HepG2 (cell line): Measurements from ENCODE around the gene PMS1. TPM values are rescaled to one million over a fixed set of nuclear protein-coding genes. Genes with fewer than 3 reads are reported as not detected.

Source experiments
- ATAC-seq: fragments of 200-7000 bp; cut with Tn5 transposase; 3 replicates; pipeline ENCODE4 v1.9.1; 2020; ENCODE audit warnings: mild to moderate bottlenecking, moderate library complexity
- BruUV-seq: library from RNA; stranded (reverse); fragments of 400-500 nt; replicated peaks from 2 replicates; lab custom pipeline; 2021; lab: Mats Ljungman, UMichigan
- CTCF ChIA-PET: fragments of 300-600 bp; formaldehyde crosslinking; extraction: SDS; loops from one replicate; lab custom pipeline; 2021; ENCODE audit warnings: low total read pairs, inconsistent platforms, low intra/inter-chr PET ratio; lab: Yijun Ruan, JAX
- POLR2A ChIA-PET: fragments of 350-600 bp; sonication (Branson Sonifier 250); formaldehyde crosslinking; loops from one replicate; lab custom pipeline; 2020; ENCODE audit warnings: antibody characterized with exemption, inconsistent platforms; lab: Yijun Ruan, JAX
- DNase-seq: peaks from one replicate; pipeline ENCODE4 v3.0.0-alpha.2; 2015; ENCODE audit warnings: low spot score
- FAIRE-seq: peaks from 3 replicates; lab custom pipeline; 2011; peaks lifted over from hg19 to GRCh38; lab: Jason Lieb, UNC
- H2AFZ ChIP-seq: one replicate; pipeline ENCODE4 v1.6.1; 2011; ENCODE audit warnings: low read length, inconsistent platforms
- H3K27ac ChIP-seq: fragments of 300-600 bp; 3 replicates; pipeline ENCODE4 v1.8.0; 2011; ENCODE audit warnings: mixed run types, mild to moderate bottlenecking, mixed read lengths, low read length, inconsistent platforms; ENCODE audit not compliant: insufficient read depth; ENCODE audit errors: extremely low read length
- H3K27me3 ChIP-seq, 2 experiments: fragments of 200-600 bp in 1 of 2; 2 replicates in 1 of 2; 3 replicates in 1 of 2; pipeline versions ENCODE4 v1.6.0 to v1.8.0; 2011; ENCODE audit warnings: low read length in 2 of 2, mild to moderate bottlenecking in 2 of 2, moderate library complexity in 2 of 2, inconsistent platforms in 1 of 2; ENCODE audit not compliant: insufficient read depth in 2 of 2, control insufficient read depth in 1 of 2
- H3K36me3 ChIP-seq, 2 experiments: fragments of 200-600 bp in 1 of 2; replicated peaks in 1 of 2; 2 replicates in 1 of 2; 3 replicates in 1 of 2; pipeline versions ENCODE4 v1.5.1 to v1.8.0; 2011; ENCODE audit warnings: low read length in 2 of 2, inconsistent platforms in 1 of 2; ENCODE audit not compliant: insufficient read depth in 2 of 2, control insufficient read depth in 1 of 2
- H3K4me1 ChIP-seq: 2 replicates; pipeline ENCODE4 v1.5.1; 2012; ENCODE audit warnings: low read length, inconsistent platforms; ENCODE audit not compliant: insufficient read depth
- H3K4me2 ChIP-seq: 2 replicates; pipeline ENCODE4 v1.6.0; 2011; ENCODE audit warnings: low read depth, low read length, inconsistent platforms
- H3K4me3 ChIP-seq, 3 experiments: fragments of 200-600 bp in 1 of 3; sonication (generic), shearing (Covaris generic) in 1 of 3; replicated peaks in 1 of 3; 2 replicates each; pipeline ENCODE4 v1.5.1; 2011 to 2016; ENCODE audit warnings: low read length in 3 of 3, inconsistent platforms in 2 of 3, low read depth in 2 of 3, mild to moderate bottlenecking in 2 of 3, control low read depth in 1 of 3, mixed read lengths in 1 of 3; ENCODE audit not compliant: insufficient read depth in 1 of 3
- H3K79me2 ChIP-seq: one replicate; pipeline ENCODE4 v1.6.1; 2011; ENCODE audit warnings: low read length, inconsistent platforms; ENCODE audit not compliant: insufficient read depth
- H3K9ac ChIP-seq: 2 replicates; pipeline ENCODE4 v1.6.0; 2011; ENCODE audit warnings: mild to moderate bottlenecking, low read depth, low read length, inconsistent platforms; ENCODE audit not compliant: insufficient read depth
- H3K9me3 ChIP-seq: 2 replicates; pipeline ENCODE4 v1.5.1; 2012; ENCODE audit warnings: mild to moderate bottlenecking, low read length
- H4K20me1 ChIP-seq: 2 replicates; pipeline ENCODE4 v1.6.0; 2011; ENCODE audit warnings: inconsistent platforms, mild to moderate bottlenecking, low read length, moderate library complexity; ENCODE audit not compliant: insufficient read depth
- FOXA3 ChIP-seq: IDR thresholded peaks from 2 replicates; pipeline ENCODE4 v1.6.1; 2016; ENCODE audit warnings: missing genetic modification reagents, missing compliant biosample characterization
- KLF16 ChIP-seq, 2 experiments: sonication (generic) in 1 of 2; formaldehyde crosslinking in 1 of 2; IDR thresholded peaks; 2 replicates each; pipeline versions ENCODE4 v1.6.1 to v1.8.0; 2016 to 2023; ENCODE audit warnings: missing genetic modification reagents in 2 of 2, missing compliant biosample characterization in 1 of 2
- SMAD3 ChIP-seq: sonication (generic); formaldehyde crosslinking; IDR thresholded peaks from 2 replicates; pipeline ENCODE4 v1.4.0; 2020; ENCODE audit warnings: missing genetic modification reagents
- STAG1 ChIP-seq: sonication (generic); formaldehyde crosslinking; IDR thresholded peaks from 2 replicates; pipeline ENCODE4 v1.4.0; 2020; ENCODE audit warnings: missing genetic modification reagents
- ZNF234 ChIP-seq: sonication (generic); formaldehyde crosslinking; conservative IDR thresholded peaks from 2 replicates; pipeline ENCODE4 v1.5.1; 2020; ENCODE audit warnings: mild to moderate bottlenecking, missing genetic modification reagents
- WGBS: methylation state at CpG from one replicate; pipeline ENCODE4 v1.1.6; 2017; ENCODE audit warnings: low lambda C conversion rate; 5-methylcytosine and 5-hydroxymethylcytosine counted together
- in situ Hi-C: cut with HindIII; loops from 2 replicates; pipeline ENCODE4 v1.10.0; 2017; ENCODE audit warnings: low pct_unique_long_range_greater_than_20kb; ENCODE audit not compliant: extremely low pct_ligation_motif_present
- intact Hi-C: fragments of 100-400 bp; cut with micrococcal nuclease; formaldehyde crosslinking; loops from one replicate; pipeline ENCODE4 v1.10.0; 2022; ENCODE audit not compliant: unreplicated experiment
- polyA plus RNA-seq, 8 experiments: library from polyadenylated mRNA; depleted of rRNA in 3 of 8; stranded (reverse) in 7 of 8; unstranded in 1 of 8; fragments of >200 nt; fragmentation: Illumina TruSeq in 4 of 8; extraction: Trizol in 4 of 8; gene quantifications; 2 replicates each; pipeline versions ENCODE4 v1.2.1 to v1.2.3, GENCODE V29; 2011 to 2016; ENCODE audit warnings: low read depth in 4 of 8, missing spikeins in 1 of 8, mixed read lengths in 1 of 8; ENCODE audit not compliant: insufficient read depth in 1 of 8
- total RNA-seq, 5 experiments: library from RNA; depleted of rRNA; stranded (reverse); fragments of >200 nt; fragmentation: Illumina TruSeq; extraction: Trizol; gene quantifications; 2 replicates each; pipeline ENCODE4 v1.2.3, GENCODE V29; 2016; ENCODE audit warnings: low read depth in 1 of 5
- TF ChIP-seq, protein P1 (sequence below): IDR thresholded peaks from 2 replicates; pipeline ENCODE4 v1.4.0; 2020; ENCODE audit warnings: mild to moderate bottlenecking, missing genetic modification reagents
- TF ChIP-seq, protein P2 (sequence below): IDR thresholded peaks from 2 replicates; pipeline ENCODE4 v1.6.1; 2016

The PMS1 gene
- total and polyA plus RNA-seq, 2 of the 13 experiments (the other 11 are each of a cell fraction or from before 2014, with no cell fraction given), result 14.6 to 39.9 TPM

DNA sequence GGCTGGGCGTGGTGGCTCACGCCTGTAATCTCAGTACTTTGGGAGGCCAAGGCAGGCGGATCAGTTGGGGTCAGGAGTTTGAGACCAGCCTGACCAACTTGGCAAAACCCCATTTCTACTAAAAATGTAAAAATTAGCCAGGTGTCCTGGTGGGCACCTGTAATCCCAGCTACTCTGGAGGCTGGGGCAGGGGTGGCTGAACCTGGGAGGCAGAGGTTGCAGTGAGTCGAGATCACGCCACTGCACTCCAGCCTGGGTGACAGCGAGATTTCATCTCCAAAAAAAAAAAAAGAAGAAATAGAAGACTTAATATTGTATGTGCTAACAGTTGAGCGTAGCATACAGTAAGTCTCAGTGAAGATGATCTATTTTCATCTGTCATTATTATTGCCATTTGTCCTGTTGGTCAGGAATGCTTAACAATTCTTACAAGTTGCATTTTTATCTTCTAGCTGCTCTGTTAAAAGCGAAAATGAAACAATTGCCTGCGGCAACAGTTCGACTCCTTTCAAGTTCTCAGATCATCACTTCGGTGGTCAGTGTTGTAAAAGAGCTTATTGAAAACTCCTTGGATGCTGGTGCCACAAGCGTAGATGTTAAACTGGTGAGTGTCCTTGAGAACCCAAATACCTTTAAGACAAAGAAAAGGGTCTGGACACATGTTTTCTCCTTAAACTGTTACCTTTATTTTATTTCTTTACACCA is 7.2 kb downstream of the PMS1 start:
- POLR2A ChIA-PET, result no interaction called here
- Histone ChIP-seq H3K27ac (no peak overlapping the region), H3K9ac (no peak overlapping the region), H3K9me3 (no peaks in the 10 kb centered on the region), H3K27me3 (no peaks in the 10 kb centered on the region), H3K4me3 (no peak overlapping the region), H3K79me2 (peaks cover 42% of the 10 kb centered on the region), H3K4me2 (no peak overlapping the region), H2AFZ (no peak overlapping the region), H3K36me3 (peaks cover 8 to 47% of the 10 kb centered on the region in 2 experiments), H4K20me1 (no peaks in the 10 kb centered on the region), H3K4me1 (peaks cover 5% of the 10 kb centered on the region)
- BruUV-seq, result no TSS peak
- 98% methylated on average over 12 of the region's 12 CpGs for WGBS
- ATAC-seq, result no peak
- intact Hi-C loops, result no loop called here
- DNase-seq, result no peak
- FAIRE-seq, result no peak
- no peak for TF ChIP-seq ZNF234 (CRISPR knock-in tag)
- no peak for TF ChIP-seq FOXA3 (CRISPR knock-in tag)
- no peak for TF ChIP-seq SMAD3
- TF ChIP-seq, protein P1, sequence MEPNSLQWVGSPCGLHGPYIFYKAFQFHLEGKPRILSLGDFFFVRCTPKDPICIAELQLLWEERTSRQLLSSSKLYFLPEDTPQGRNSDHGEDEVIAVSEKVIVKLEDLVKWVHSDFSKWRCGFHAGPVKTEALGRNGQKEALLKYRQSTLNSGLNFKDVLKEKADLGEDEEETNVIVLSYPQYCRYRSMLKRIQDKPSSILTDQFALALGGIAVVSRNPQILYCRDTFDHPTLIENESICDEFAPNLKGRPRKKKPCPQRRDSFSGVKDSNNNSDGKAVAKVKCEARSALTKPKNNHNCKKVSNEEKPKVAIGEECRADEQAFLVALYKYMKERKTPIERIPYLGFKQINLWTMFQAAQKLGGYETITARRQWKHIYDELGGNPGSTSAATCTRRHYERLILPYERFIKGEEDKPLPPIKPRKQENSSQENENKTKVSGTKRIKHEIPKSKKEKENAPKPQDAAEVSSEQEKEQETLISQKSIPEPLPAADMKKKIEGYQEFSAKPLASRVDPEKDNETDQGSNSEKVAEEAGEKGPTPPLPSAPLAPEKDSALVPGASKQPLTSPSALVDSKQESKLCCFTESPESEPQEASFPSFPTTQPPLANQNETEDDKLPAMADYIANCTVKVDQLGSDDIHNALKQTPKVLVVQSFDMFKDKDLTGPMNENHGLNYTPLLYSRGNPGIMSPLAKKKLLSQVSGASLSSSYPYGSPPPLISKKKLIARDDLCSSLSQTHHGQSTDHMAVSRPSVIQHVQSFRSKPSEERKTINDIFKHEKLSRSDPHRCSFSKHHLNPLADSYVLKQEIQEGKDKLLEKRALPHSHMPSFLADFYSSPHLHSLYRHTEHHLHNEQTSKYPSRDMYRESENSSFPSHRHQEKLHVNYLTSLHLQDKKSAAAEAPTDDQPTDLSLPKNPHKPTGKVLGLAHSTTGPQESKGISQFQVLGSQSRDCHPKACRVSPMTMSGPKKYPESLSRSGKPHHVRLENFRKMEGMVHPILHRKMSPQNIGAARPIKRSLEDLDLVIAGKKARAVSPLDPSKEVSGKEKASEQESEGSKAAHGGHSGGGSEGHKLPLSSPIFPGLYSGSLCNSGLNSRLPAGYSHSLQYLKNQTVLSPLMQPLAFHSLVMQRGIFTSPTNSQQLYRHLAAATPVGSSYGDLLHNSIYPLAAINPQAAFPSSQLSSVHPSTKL (CRISPR knock-in tag), result no peak
- no peak for TF ChIP-seq STAG1 (CRISPR knock-in tag)
- TF ChIP-seq, protein P2, sequence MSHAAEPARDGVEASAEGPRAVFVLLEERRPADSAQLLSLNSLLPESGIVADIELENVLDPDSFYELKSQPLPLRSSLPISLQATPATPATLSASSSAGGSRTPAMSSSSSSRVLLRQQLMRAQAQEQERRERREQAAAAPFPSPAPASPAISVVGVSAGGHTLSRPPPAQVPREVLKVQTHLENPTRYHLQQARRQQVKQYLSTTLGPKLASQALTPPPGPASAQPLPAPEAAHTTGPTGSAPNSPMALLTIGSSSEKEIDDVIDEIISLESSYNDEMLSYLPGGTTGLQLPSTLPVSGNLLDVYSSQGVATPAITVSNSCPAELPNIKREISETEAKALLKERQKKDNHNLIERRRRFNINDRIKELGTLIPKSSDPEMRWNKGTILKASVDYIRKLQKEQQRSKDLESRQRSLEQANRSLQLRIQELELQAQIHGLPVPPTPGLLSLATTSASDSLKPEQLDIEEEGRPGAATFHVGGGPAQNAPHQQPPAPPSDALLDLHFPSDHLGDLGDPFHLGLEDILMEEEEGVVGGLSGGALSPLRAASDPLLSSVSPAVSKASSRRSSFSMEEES (CRISPR knock-in tag), result no peak
- no peak for TF ChIP-seq KLF16 (CRISPR knock-in tag; IDR thresholded peaks at IDR 0.05)
- in situ Hi-C loops, result no loop called here
- CTCF ChIA-PET, result no interaction called here
